K562 (cell line): Measurements from ENCODE around the gene SEC14L1.

Experiments
- NR1H2 ChIP-seq: sonication (generic); formaldehyde crosslinking; IDR thresholded peaks from 2 replicates; pipeline ENCODE4 v1.4.0; 2020; ENCODE audit warnings: mild to moderate bottlenecking, missing genetic modification reagents
- NR3C1 ChIP-seq: sonication (generic); formaldehyde crosslinking; IDR thresholded peaks from 2 replicates; pipeline ENCODE4 v1.8.1; 2022; ENCODE audit warnings: missing genetic modification reagents
- ZNF707 ChIP-seq: fragments of 250-450 bp; sonication (Bioruptor Pico); conservative IDR thresholded peaks from 2 replicates; pipeline ENCODE4 v1.8.0; 2022; ENCODE audit warnings: inconsistent platforms, mild to moderate bottlenecking, moderate library complexity

- TF ChIP-seq NR1H2 (CRISPR knock-in tag) (no peak), ZNF707 (CRISPR knock-in tag) (no peak), NR3C1 (no peak)
Observed at GRCh38 chr17:77133087-77133638, 7.6 kb upstream of the SEC14L1 start.
